Parathyroid adenoma (tissue), 2 donors: ENCODE measurements around the gene ABI3BP.

Experiments used
- H2AFZ ChIP-seq: fragments of 300-600 bp; sonication (generic); one replicate; pipeline ENCODE4 v1.7.0; 2017; ENCODE audit warnings: antibody characterized with exemption, mild to moderate bottlenecking
- H3K27ac ChIP-seq: fragments of 300-600 bp; sonication (generic); one replicate; pipeline ENCODE4 v1.7.0; 2017
- H3K27me3 ChIP-seq: fragments of 300-600 bp; sonication (generic); one replicate; pipeline ENCODE4 v1.7.0; 2017; ENCODE audit warnings: low read length; ENCODE audit not compliant: control insufficient read depth, insufficient read depth
- H3K36me3 ChIP-seq: fragments of 300-600 bp; sonication (generic); one replicate; pipeline ENCODE4 v1.7.0; 2017; ENCODE audit warnings: low read length; ENCODE audit not compliant: control insufficient read depth, insufficient read depth
- H3K4me1 ChIP-seq: fragments of 300-600 bp; sonication (generic); one replicate; pipeline ENCODE4 v1.7.0; 2017; ENCODE audit warnings: control low read depth
- H3K4me2 ChIP-seq: fragments of 300-600 bp; sonication (generic); one replicate; pipeline ENCODE4 v1.7.0; 2017; ENCODE audit warnings: low read length
- H3K4me3 ChIP-seq: fragments of 300-600 bp; sonication (generic); one replicate; pipeline ENCODE4 v1.7.0; 2017; ENCODE audit warnings: low read depth, low read length
- H3K79me2 ChIP-seq: fragments of 300-600 bp; sonication (generic); one replicate; pipeline ENCODE4 v1.7.0; 2017; ENCODE audit warnings: control low read depth
- H3K9ac ChIP-seq: fragments of 300-600 bp; sonication (generic); one replicate; pipeline ENCODE4 v1.7.0; 2017; ENCODE audit warnings: mild to moderate bottlenecking
- H3K9me3 ChIP-seq: fragments of 300-600 bp; sonication (generic); one replicate; pipeline ENCODE4 v1.7.0; 2017; ENCODE audit warnings: low read length; ENCODE audit not compliant: control insufficient read depth
- CTCF ChIP-seq: fragments of 300-600 bp; sonication (generic); IDR thresholded peaks from one replicate; pipeline ENCODE4 v1.7.0; 2017; ENCODE audit warnings: antibody characterized with exemption, mild to moderate bottlenecking
- donor health status: primary hyperparathyroidism.

The ABI3BP gene

GRCh38 chr3:100915706-100916495, 77.3 kb downstream of the ABI3BP start:
- H3K27ac ChIP-seq = no peak overlapping the region
- H3K79me2 ChIP-seq = no peaks in the 10 kb centered on the region
- H3K9me3 ChIP-seq = no peaks in the 10 kb centered on the region
- no peak for TF ChIP-seq CTCF
- H3K9ac ChIP-seq = no peak overlapping the region
- no peak overlapping the region for H3K4me3 ChIP-seq
- no peaks in the 10 kb centered on the region for H3K4me1 ChIP-seq
- no peak overlapping the region for H3K4me2 ChIP-seq
- no peaks in the 10 kb centered on the region for H3K36me3 ChIP-seq
- H2AFZ ChIP-seq = no peak overlapping the region
- no peaks in the 10 kb centered on the region for H3K27me3 ChIP-seq

GRCh38 chr3:100913870-100914648, 79.2 kb downstream of the ABI3BP start:
- no peaks in the 10 kb centered on the region for H3K4me1 ChIP-seq
- H3K36me3 ChIP-seq = no peaks in the 10 kb centered on the region
- no peaks in the 10 kb centered on the region for H3K9me3 ChIP-seq
- H3K4me2 ChIP-seq = no peak overlapping the region
- no peak for TF ChIP-seq CTCF
- H3K4me3 ChIP-seq = no peak overlapping the region
- no peak overlapping the region for H2AFZ ChIP-seq
- no peak overlapping the region for H3K9ac ChIP-seq
- no peak overlapping the region for H3K27ac ChIP-seq
- H3K79me2 ChIP-seq = no peaks in the 10 kb centered on the region
- no peaks in the 10 kb centered on the region for H3K27me3 ChIP-seq

GRCh38 chr3:100912976-100913545, 80.2 kb downstream of the ABI3BP start:
- H3K9me3 ChIP-seq = no peaks in the 10 kb centered on the region
- no peaks in the 10 kb centered on the region for H3K79me2 ChIP-seq
- no peak overlapping the region for H3K27ac ChIP-seq
- no peak overlapping the region for H2AFZ ChIP-seq
- TF ChIP-seq CTCF = no peak
- no peak overlapping the region for H3K4me3 ChIP-seq
- H3K27me3 ChIP-seq = no peaks in the 10 kb centered on the region
- H3K4me2 ChIP-seq = no peak overlapping the region
- no peaks in the 10 kb centered on the region for H3K36me3 ChIP-seq
- no peaks in the 10 kb centered on the region for H3K4me1 ChIP-seq
- H3K9ac ChIP-seq = no peak overlapping the region

GRCh38 chr3:100912571-100912970, 80.7 kb downstream of the ABI3BP start:
- H3K4me2 ChIP-seq = no peak overlapping the region
- H3K27me3 ChIP-seq = no peaks in the 10 kb centered on the region
- H3K4me1 ChIP-seq = no peaks in the 10 kb centered on the region
- no peak overlapping the region for H3K9ac ChIP-seq
- H3K4me3 ChIP-seq = no peak overlapping the region
- H3K79me2 ChIP-seq = no peaks in the 10 kb centered on the region
- no peak overlapping the region for H2AFZ ChIP-seq
- no peaks in the 10 kb centered on the region for H3K36me3 ChIP-seq
- H3K9me3 ChIP-seq = no peaks in the 10 kb centered on the region
- TF ChIP-seq CTCF = no peak
- H3K27ac ChIP-seq = no peak overlapping the region
